Stimulated activated CD4-positive, alpha-beta T cell treated with anti-CD3 and anti-CD28 coated beads, Interleukin-4, amount 100 ng/mL, for 1 hour (primary cell): ENCODE results near the gene ZNF274.
A peak's percentile ranks its signal among the peaks of the same experiment; 100 is the strongest.
"Not testable (repeated sequence)": the region's sequence is repeated elsewhere in the genome, so short reads cannot be mapped to it uniquely, and the experiment has no call there.

Experiments used
- DNase-seq: peaks from one replicate; pipeline ENCODE4 v3.0.0-alpha.2; 2020

ZNF274 gene

DNA sequence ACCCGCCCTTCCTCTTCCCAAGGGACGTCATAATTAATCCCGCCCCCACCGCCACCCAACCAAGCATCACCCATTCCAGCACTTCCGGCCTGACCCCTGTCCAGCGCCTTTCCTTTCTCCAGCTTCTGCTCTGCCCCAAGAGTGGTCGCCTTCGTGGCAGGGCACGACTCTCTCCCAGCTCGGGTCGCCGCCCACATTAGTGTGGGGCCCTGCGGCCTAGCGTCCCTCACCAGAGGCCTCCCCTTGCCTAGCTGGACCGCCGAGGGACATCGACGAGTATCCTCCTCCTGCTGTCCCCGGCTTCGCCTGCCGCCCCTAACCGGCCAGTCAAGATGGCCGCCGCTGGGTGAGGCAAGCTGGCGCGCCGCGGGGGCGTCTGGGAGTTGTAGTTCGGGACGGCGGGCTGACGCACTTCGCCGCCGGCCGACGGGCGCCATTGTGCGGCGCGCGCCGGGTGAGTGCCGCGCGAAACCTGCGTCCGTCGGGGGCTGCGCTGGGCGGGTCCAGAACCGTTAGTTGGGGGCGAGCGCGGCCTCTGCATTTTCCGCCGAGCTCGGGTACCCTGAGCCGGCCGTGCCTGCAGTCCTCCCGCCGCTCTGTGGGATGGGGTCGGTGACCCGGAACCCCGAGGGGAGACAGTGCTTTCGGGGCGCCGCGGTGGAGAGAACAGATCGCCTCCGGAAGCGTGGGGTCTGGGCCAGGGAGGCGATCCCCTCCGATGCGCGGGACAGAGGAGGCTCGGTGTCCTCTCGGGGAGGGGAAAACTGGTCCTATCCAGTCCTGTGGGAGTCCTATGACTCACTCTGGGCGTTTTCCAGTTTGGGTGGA, at the start of gene ZNF274:
Gene ZNF274 (plus strand): TSS at position 73 of the 828 bp plus-strand sequence. CDS start 905 bp downstream, outside the sequence.
- peak; percentile 96 for DNase-seq

DNA sequence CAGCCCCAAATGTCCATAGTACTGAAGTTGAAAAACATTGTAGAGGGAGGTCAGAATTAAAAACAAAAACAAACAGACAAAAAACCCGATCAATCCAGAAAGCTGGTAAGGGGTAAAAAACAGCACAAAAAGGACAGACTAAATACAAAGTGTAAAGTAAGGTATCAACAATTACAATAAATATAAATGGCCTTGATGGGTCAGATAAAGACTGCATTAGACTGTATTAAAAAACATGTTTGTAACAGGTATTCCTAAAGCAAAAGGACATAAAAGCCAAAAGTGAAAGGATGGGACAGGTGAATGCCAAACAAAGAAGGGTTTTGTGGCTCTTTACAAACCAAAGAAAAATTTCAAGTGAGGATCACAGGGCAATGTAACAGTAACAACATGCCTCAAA, 48.6 kb upstream of the ZNF274 start:
- DNase-seq = no peak

DNA sequence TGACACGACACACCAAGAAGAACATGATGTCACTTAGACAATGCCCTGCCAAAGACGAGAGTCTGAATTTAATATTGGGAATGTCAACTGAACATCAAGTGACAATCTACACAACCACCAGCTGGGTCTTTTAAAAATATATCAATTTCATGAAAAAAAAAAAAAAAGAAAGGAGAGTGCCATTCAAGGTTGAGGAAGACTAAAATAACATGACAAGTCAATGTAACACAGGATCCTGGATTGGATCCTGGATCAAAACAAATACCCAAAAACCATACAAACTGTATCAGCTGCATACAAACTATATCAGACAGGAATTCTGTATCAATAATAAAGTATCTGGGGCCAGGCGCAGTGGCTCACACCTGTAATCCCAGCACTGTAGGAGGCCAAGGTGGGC, 37.0 kb upstream of the ZNF274 start:
- no peak for DNase-seq

DNA sequence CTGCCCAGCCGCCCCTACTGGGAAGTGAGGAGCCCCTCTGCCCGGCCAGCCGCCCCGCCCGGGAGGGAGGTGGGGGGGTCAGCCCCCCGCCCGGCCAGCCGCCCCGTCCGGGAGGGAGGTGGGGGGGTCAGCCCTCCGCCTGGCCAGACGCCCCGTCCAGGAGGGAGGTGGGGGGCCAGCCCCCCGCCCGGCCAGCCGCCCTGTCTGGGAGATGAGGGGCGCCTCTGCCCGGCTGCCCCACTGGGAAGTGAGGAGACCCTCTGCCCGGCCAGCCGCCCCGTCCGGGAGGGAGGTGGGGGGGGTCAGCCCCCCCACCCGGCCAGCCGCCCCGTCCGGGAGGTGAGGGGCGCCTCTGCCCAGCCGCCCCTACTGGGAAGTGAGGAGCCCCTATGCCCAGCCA, 35.4 kb upstream of the ZNF274 start:
- DNase-seq = not testable (repeated sequence)

DNA sequence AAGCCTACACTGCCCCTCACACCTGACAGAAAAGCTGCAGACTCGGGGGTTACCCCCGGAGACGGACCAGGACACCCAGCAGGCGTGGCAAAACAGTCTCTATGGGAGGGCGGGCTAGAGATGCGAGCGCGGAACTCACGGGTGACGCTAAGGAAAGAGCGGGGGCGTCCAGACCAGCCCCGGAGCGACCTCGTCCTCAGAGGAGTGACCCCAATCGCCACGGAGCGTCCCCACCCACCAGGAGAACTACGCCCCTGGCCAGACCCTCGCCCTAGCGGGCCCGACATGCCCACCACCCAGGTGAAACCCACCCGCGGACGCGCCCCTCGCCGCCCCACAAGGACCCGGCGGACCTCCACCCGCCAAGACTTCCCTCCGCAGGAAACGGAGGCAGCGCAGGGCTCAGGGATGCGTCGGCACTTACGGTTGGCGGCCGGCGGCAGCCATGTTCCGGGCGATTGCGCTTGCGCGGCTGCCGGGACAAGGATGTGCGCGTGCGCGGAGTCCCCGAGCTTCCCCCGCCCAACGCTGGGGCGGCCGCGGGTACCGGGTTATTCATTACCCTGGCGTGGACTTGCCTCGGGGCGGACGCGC, 32.4 kb upstream of the ZNF274 start, which contains the start of gene ZNF329:
Gene ZNF329 (minus strand): TSS at position 462 of the 594 bp plus-strand sequence. CDS start 21,286 bp downstream, outside the sequence.
- DNase-seq = peak; percentile 94

DNA sequence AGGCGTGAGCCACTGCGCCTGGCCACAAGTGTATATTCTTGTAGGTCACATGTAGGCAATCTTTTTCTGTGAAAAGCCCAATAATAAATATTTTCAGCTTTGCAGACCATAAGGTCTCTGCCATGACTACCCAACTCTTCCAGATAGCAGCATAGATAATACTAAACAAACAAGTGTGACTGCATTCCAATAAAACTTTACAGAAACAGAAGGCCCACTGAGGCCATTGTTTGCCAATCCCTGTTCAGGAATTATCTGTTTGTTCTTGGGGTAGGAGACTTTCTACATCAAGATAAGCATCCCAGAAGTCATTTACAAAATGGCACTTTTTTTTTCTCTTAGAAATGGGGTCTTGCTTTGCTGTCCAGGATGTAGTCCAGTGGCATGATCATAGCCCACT, 29.5 kb upstream of the ZNF274 start:
- no peak for DNase-seq

DNA sequence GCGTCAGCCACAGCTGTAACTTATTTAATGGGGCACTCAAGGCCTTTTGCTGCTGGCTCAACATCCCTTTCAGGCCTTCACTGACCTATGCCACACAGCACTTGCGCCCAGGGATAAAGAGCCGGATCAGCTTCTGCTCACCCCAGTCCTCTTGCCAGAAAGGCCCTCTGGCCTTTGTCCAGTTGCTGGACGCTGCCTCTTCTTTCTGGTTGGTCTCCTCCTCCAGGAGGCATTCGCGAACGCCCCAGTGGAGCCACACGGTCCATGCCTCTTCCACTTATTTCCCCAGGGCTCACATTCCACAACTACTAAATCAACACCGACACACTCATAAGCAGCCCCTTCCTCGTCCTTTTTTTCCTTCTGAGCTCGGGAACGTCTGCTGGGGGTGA, 28.6 kb upstream of the ZNF274 start:
- DNase-seq = no peak

DNA sequence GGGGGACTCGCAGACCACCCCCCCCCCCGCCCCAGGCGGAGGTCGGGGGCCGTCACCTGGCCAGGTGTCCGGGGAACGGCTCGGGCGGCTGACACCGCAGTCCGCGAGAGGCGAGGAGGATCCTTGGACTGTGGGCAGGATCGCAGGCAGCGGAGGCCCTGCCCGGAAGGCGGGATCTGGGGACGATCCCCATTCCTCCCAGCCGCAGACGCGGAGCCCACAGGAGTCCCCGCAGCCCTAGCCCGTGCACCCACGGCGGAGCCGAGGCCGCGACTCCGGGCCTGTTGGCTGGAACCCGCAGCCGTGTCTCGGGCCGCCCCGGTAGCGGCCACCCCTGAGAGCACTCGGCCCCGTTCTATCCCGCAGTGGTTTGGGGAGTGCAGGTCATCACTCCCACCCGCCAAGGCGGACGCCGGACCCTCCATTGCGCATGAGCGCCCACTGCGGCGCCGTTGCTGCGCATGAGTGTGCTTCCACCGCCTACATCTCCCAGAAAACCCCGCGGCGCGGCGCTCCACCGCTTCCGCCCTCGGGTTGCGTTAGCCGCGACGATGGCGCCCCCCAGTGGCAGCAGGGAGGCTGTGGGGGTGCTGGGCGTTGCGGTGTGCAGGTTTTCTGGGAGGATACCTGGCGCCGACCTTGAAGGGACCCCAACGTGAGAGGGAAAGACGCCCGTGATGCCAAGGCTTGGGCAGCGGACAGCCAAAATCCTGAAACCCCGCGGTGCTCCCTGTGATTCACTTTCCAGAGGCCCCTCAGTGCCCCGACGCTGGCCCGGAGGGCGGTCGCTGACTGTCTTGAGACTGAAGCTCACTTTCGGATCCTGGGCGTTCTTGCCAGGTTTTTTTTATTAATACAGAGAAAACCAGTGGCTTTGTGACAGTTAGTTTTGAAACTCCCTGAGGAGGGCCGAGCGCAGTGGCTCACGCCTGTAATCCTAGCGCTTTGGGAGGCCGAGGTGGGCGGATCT, 27.9 kb upstream of the ZNF274 start:
- peak; percentile 99 for DNase-seq

DNA sequence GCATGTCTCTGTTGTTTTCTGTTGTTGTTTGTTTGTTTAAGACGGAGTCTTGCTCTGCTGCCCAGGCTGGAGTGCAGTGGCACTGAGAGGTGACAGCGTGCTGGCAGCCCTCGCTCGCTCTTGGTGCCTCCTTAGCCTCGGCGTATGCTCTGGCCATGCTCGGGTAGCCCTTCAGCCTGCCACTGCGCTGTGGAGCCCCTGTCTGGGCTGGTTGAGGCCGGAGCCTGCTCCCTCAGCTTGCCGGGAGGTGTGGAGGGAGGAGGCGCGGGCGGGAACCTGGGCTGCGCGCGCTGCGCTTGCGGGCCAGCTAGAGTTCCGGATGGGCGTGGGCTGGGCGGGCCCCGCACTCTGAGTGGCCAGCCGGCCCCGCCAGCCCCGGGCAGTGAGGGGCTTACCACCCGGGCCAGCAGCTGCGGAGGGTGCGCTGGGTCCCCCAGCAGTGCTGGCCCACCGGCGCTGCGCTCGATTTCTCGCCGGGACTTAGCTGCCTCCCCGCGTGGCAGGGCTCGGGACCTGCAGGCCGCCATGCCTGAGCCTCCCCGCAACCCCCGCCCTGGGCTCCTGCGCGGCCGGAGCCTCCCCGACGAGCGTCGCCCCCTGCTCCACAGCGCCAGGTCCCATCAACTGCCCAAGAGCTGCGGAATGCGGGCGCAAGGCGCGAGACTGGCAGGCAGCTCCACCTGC, 25.7 kb upstream of the ZNF274 start:
- no peak for DNase-seq

DNA sequence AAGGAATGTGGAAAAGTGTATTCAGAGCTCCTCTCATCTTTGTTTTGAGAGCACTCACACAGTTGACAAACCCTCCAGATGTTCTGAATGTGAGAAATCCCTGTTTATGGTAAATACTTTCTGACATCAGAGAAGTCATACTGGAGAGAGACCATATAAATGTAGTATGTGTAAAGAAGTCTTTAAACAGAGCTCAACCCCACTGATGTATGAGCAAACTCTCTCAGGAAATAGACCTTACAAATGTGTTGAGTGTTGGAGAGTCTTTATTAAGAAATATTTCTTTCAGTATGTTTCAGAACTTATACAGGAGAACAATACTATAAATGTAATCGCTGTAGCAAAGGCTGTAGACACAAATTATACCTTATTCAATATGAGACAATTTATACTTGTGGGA, 16.6 kb upstream of the ZNF274 start:
- no peak for DNase-seq

DNA sequence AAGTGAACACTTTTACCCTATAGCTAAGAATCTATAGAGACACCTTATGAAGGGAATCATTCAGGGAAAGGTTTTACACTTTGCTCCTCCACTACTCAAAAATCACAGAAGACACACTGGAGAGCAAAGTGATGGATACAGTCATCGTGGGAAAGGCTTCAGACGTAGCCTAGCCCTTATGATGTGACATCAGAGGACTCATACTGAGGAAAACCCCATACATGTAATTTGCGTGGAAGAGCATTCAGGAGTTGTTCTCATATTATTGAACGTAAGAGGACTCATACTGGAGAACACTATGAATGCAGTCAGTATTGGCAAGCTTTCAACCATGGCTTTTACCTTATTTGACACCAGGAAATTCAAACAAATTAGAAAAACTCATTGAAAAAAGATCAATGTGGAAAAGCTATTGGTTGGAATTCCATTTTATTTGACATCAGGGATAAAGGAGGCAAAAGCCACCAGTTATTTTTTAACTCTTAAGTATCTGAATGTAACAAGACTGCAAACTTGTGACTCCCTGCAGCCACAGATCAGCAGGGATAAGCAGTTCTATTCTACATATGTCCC, 16.1 kb upstream of the ZNF274 start:
- no peak for DNase-seq

DNA sequence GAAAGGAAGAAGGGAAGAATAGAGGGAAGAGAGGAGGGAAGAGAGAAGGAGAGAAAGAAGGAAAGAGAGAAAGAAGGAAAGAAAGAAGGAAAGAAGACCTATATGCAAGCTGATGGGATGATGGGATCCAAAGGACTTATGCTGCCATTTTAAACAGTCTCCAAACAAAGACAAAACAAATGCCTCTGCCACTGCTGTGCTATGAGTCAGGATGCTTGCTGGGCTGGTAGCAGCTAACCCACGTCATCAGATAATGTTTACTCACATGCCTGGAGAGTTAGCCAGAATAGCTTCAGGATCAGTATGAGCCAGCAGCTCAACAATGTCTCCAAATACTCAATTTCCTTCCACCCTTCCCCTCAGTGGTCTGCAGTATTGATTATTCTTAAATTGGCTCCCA, 12.0 kb upstream of the ZNF274 start:
- no peak for DNase-seq

DNA sequence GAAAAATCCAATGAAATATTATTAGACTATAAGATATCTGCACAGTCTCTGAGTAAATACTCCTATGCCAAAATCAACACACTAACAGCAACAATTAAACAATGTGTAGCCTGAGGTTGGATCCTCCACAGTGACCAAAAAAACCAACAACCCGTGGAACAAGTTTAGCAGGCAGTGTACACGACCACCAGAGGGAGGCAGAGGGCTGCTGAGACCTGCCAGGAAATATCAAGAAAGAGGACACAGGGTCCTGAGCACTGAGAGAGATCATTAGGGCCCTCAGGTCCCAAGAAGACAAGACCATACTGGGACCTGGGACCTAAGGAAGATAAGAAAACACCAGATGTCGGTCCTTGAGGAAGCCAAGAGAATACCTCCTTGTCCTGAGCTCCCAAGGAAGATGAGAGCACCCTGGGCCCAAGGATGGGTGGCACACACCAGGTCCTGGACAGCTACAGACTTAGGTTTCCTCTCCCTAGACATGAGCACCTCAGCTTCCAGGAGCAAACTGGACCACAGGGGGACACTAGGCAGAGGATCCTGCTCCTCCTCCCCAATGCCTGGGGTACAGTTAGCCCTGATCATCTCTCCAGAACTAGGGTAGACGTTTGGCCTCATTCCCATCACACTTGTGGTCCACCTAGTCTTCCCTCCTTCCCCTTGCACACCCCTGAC, 822 bp upstream of the ZNF274 start:
- peak; percentile 68 for DNase-seq

DNA sequence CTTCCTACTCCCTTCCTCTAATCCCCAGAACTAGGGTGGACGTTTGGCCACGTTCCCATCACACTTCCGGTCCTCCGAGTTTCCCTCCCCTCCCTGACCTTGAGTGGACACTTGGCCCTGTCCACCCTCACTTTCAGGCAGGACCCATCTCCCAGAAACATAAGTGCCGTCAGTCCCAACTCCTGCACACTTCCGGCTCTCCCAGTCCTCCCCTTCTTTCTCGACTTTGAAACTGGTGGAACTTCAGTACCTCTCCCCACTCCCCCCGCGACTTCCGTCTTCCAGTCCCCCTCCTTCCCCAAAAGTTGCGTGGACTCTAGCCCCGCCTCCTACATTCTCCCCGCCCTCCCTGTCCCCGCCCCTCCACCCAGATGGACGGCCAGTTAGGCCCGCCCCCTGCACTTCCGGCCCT, 278 bp upstream of the ZNF274 start:
- peak; percentile 80 for DNase-seq

DNA sequence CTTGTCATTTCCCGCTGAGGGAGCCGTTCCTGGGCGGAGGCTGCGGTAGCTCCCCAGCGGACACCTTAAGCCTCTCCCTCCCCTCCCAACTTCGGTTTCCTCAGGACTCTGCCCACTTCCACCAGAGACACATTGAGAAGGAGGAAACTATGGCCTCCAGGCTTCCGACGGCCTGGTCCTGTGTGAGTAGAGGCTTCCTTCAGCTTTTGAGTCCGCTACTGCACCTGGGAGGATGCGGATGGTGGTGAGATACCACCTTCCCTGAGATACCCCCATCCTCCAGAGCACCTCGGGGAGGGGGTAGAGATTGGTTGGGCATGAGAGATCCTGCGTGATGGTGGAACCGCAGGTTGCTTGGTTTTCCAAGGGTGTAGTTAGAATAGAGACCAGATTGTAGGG, 955 bp downstream of the ZNF274 start:
- DNase-seq = no peak

DNA sequence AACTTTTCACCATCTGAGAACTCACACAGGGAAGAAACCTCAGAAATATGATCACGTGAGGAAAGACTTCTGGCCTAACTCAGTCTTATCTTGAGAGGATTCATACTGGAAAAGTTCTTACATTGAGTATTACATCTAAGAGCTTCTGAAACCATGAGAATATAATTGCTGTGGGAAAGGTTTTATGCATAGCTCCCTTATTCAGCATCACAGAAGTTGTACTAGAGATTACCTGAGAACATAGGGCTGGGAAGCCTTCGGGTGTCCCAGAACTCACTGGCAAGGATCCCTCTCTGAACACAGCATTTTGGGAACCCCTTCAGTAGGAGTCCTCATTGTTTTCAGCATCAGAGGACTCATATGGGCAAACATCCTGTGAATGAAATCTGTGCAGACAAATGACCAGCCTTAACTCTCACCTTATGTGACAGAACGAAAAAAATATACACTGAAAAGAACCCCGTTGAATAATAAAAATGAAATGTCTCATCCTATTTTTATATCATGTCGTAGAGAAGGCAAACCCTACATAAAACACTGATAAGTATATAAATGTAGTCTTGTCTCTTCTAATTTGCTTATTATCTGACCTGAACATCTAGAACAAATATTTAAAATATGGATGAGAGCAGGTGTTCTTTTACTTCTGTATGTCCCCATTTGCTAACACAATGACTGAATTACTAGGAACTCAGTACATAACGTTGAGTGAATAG, 14.2 kb downstream of the ZNF274 start:
- DNase-seq = no peak

DNA sequence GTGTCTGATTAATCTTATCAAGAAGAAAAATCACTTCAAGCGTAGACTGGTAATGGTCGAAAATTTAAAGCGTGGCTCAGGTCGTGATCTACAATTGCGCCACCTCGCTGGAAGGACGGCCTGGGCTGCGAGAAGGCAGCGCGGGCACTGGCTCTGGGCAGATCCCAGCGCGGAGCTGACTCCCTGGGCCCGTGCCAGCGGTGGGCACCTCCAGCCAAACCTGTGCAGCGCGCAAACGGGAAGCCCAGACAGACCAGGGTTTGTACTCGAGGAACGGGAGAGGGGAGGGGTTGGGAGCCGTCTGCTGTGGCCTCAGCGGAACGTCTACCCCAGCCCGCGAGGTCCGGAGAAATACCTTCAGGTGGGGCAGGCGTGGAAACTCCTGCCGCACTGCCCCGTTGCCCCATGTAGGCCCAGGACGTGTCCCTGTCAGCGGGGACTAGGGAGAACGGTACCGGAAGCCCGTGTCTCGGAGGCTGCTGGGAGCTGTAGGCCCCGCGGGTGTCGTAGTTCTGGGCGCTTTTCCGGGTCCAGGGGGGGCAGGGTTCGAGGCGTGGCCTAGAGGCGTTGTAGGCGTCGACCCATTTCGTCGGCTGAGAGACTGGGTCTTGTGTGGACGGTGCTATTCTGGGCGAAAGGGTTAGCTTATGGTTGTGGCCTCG, 21.1 kb downstream of the ZNF274 start:
- DNase-seq = no peak

DNA sequence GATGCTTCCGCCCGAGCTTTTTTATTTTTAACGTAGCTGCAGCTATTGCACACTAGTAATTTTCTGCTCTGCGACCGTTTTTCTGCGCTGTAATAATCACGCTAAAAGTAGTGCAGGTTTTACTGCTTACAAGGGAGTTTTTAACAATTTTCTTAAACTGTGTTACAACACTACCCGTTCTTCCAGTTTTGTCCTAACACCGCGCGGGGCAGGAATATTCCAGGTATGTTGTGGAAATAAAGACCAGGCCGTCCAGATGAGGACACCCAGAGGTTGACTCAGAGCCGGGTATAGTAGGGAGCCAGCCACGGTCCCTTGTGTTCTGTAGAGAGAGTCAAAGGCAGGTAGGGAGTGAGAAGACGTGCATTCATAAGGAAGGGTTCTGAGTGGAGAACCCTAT, 21.7 kb downstream of the ZNF274 start:
- no peak for DNase-seq

DNA sequence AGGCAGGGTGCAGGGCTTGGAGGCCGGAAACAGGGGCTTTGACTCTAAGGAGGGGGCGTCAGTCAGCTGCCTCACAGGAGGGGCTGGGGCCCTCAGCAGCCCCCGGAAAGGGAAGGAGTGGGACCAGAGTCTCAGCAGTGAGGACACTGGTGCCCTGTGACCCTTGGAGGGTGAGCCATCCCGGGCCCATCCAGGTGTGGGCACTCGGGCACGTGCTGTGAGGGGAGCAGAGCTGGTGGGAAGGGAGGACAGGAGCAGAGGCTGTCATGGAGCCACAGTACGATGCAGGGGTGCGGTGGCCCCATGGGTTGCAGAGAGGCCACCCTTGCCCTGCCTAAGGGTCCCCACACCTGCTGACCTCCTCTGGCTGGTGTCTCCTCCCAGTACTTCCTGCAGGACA, 26.7 kb downstream of the ZNF274 start:
- no peak for DNase-seq

DNA sequence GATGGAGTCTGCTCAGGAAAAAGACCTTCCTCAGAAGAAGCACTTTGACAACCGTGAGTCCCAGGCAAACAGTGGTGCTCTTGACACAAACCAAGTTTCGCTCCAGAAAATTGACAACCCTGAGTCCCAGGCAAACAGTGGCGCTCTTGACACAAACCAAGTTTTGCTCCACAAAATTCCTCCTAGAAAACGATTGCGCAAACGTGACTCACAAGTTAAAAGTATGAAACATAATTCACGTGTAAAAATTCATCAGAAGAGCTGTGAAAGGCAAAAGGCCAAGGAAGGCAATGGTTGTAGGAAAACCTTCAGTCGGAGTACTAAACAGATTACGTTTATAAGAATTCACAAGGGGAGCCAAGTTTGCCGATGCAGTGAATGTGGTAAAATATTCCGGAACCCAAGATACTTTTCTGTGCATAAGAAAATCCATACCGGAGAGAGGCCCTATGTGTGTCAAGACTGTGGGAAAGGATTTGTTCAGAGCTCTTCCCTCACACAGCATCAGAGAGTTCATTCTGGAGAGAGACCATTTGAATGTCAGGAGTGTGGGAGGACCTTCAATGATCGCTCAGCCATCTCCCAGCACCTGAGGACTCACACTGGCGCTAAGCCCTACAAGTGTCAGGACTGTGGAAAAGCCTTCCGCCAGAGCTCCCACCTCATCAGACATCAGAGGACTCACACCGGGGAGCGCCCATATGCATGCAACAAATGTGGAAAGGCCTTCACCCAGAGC, 29.6 kb downstream of the ZNF274 start:
- no peak for DNase-seq
